NCI-H345 treated with DMSO at 0.1 percent for 48 hours (cell line): Measurements from ENCODE around the gene MRTFB.
"Not testable (repeated sequence)": the region's sequence is repeated elsewhere in the genome, so short reads cannot be mapped to it uniquely, and the experiment has no call there.

Experiments
- DNase-seq: peaks from one replicate; lab custom pipeline; 2025; ENCODE audit not compliant: unreplicated experiment; lab: John Stamatoyannopoulos, UW

MRTFB gene, protein sequence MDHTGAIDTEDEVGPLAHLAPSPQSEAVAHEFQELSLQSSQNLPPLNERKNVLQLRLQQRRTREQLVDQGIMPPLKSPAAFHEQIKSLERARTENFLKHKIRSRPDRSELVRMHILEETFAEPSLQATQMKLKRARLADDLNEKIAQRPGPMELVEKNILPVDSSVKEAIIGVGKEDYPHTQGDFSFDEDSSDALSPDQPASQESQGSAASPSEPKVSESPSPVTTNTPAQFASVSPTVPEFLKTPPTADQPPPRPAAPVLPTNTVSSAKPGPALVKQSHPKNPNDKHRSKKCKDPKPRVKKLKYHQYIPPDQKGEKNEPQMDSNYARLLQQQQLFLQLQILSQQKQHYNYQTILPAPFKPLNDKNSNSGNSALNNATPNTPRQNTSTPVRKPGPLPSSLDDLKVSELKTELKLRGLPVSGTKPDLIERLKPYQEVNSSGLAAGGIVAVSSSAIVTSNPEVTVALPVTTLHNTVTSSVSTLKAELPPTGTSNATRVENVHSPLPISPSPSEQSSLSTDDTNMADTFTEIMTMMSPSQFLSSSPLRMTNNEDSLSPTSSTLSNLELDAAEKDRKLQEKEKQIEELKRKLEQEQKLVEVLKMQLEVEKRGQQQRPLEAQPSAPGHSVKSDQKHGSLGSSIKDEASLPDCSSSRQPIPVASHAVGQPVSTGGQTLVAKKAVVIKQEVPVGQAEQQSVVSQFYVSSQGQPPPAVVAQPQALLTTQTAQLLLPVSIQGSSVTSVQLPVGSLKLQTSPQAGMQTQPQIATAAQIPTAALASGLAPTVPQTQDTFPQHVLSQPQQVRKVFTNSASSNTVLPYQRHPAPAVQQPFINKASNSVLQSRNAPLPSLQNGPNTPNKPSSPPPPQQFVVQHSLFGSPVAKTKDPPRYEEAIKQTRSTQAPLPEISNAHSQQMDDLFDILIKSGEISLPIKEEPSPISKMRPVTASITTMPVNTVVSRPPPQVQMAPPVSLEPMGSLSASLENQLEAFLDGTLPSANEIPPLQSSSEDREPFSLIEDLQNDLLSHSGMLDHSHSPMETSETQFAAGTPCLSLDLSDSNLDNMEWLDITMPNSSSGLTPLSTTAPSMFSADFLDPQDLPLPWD

DNA sequence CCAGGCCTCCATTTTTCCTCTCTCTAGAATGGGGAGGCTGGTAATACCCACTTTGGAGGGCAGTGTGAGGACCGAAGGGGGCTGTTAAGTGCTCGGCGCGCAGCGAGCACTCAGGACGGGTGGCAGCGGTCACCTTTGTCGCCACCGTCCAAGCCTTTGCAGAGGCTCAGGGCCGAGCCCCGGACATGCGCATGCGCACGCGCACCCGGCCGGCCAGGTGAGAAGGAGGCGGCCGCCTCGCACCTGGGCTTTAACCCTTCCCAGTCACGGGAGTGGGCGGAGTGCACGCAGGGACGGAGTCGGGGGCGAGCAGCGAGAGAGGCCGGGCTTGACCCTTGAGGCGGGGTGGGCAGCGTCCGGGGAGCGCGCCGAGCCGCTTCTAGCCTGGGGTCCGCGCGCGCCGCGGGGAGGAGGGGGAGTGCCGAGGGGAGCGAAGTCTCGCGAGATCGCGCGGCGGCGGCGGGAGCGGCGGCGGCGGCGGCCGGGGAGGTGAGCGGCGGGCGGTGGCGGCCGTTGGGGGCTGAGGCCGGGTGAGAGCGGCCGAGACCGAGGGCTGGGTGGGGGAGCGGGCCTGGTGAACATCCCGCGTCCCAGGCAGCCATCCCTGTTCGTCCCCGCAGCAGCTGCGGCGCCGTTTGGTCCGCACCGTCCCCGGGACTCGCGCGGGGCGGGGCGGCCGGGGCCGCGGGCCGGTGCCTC, at the start of gene MRTFB:
Gene MRTFB (plus strand): TSS at position 443 of the 699 bp plus-strand sequence. CDS start 69,288 bp downstream, outside the sequence.
- DNase-seq = peak; percentile 77

- DNase-seq = not testable (repeated sequence)
These were observed 47.6 kb upstream of the MRTFB start for GRCh38 chr16:14023526-14023925.

- DNase-seq = no peak
These were observed 46.8 kb upstream of the MRTFB start for GRCh38 chr16:14024283-14024682.

GRCh38 chr16:14026572-14027285, 44.4 kb upstream of the MRTFB start:
- DNase-seq = no peak

- DNase-seq = peak; percentile 17
These were observed 42.9 kb upstream of the MRTFB start for GRCh38 chr16:14028202-14028601.

DNA sequence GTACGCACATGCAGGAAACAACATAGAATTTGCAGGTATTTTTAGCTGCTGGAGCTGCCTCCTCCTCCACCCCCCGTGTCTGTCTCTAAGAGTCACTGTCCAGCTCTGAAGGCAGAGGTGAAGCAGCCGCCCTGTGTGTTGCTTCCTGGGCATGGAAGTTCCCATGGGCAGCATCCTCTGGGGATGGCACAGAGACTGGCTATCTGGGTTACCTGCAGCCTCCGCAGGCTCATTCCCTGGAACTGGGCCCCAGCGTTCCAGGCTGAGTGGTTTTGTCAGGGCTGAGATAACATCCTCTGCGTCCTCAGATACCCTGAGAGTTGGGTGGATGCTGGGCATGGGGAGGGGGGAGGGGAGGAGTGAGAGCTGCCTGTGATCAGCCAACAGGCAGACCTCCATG, 41.5 kb upstream of the MRTFB start:
- DNase-seq = no peak

GRCh38 chr16:14035092-14035491, 36.0 kb upstream of the MRTFB start:
- no peak for DNase-seq

DNA sequence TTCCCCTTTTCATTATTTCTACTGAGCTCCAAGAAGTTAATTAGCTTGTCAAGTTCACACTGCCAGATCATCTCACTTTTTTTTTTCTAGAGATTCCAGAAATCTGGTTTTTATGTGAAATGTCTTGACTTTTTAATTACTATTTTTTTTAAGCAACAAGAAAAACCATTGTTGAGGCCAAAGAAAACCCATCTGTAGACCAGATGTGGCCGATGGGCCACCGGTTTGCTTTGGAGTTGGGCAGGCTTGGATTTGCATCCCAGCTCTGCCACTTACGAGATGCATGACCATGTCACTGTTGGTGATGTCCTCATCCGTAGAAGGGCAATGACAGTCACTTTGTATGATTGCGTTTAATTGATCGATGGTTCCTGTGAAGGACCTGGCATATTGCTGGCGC, 34.2 kb upstream of the MRTFB start:
- DNase-seq = no peak

GRCh38 chr16:14037960-14038359, 33.2 kb upstream of the MRTFB start:
- no peak for DNase-seq

DNA sequence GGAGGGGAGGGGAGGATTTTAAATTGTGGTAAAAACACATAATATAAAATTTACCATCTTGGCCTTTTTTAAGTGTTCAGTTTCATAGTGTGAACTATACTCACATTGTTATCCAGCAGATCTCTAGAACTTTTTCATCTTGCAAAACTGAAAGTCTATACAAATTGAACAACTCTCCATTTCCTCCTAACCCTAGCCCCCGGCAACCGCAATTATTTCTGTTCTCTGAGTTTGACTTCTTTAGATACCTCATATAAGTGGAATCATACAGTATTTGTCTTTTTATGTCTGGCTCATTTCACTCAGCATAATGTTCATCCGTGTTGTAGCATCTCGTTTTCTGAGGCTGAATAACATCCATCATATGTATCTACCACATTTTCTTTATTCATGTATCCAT, 30.0 kb upstream of the MRTFB start:
- DNase-seq = no peak

- DNase-seq = no peak
These were observed 28.4 kb upstream of the MRTFB start for GRCh38 chr16:14042706-14043105.

DNA sequence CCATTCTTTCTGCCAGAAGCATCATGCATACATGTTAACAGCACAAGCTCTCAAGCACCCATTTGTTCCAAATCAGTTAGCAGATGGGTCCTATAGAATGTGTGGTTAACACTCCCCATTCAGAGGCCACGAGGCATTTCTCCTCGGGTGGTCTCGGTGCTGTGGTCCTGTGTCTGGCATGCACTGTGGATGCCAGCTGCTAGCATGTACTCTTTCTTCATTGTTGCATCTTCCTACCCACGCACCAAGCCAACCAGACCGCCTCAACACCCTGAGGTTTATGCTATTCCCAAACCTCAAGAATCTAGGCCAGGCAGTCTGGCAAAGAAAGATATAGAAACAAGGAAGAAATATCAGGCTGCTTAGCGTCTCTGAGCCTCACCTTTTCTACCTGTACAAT, 27.8 kb upstream of the MRTFB start:
- no peak for DNase-seq

GRCh38 chr16:14043793-14044192, 27.3 kb upstream of the MRTFB start:
- DNase-seq = no peak

DNA sequence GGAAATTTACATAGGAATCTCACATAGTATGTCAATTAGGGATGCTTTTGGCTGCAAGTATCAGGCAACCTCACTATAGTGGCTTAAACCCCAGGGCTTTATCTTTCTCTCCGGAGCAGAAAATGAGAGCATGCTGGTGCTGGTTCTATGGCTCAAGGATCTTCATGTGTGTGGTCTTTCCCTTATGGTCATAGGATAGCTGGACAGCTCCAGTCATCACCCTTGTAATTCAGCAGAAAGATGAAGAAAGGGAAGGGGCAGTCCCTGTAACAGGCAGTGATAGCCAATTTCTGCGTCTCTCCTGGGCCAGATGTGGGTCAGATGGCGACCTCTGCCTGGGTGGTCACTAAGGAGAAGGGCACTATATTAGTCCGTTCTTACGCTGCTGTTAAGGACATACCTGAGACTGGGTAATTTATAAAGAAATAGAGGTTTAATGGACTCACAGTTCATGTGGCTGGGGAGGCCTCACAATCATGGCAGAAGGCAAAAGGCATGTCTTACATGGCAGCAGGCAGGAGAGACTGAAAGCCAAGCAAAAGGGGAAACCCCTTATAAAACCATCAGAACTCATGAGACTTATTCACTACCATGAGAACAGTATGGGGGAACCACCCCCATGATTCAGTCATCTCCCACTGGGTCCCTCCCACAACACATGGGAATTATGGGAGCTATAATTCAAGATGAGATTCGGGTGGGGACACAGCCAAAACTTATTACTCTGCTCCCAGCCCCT, 23.8 kb upstream of the MRTFB start:
- DNase-seq = not testable (repeated sequence)

GRCh38 chr16:14050291-14051027, 20.7 kb upstream of the MRTFB start:
- DNase-seq = no peak

GRCh38 chr16:14051103-14051729, 19.9 kb upstream of the MRTFB start:
- DNase-seq = no peak

- no peak for DNase-seq
These were observed 14.1 kb upstream of the MRTFB start for GRCh38 chr16:14056970-14057369.

- no peak for DNase-seq
These were observed 13.2 kb upstream of the MRTFB start for GRCh38 chr16:14057878-14058382.
